Endothelial cell of umbilical vein (primary cell): ENCODE results near the gene KAZN.

Experiments
- CTCF ChIP-seq, 2 donors: IDR thresholded peaks; 1 replicate in 1 of 2; 2 replicates in 1 of 2; pipeline ENCODE4 v1.5.1; 2011; ENCODE audit warnings: low read length in 2 of 2, mild to moderate bottlenecking in 2 of 2, moderate library complexity in 2 of 2, control low read depth in 1 of 2, inconsistent platforms in 1 of 2, low read depth in 1 of 2; ENCODE audit not compliant: insufficient read depth in 1 of 2; ENCODE audit errors: extremely low read depth in 1 of 2
- EZH2 ChIP-seq: IDR thresholded peaks from 2 replicates; pipeline ENCODE4 v1.6.1; 2012; ENCODE audit warnings: borderline replicate concordance, low read depth, mild to moderate bottlenecking, moderate library complexity, low read length, inconsistent platforms; ENCODE audit not compliant: severe bottlenecking
- FOS ChIP-seq: IDR thresholded peaks from 2 replicates; pipeline ENCODE4 v1.6.1; 2011; ENCODE audit warnings: mild to moderate bottlenecking, low read length, moderate library complexity, borderline replicate concordance; ENCODE audit not compliant: insufficient read depth
- GATA2 ChIP-seq: IDR thresholded peaks from 2 replicates; pipeline ENCODE4 v1.7.0; 2011; ENCODE audit warnings: low read depth, mild to moderate bottlenecking, moderate library complexity, mixed read lengths, low read length; ENCODE audit not compliant: insufficient read length, insufficient read depth
- JUN ChIP-seq: IDR thresholded peaks from 2 replicates; pipeline ENCODE4 v1.6.1; 2011; ENCODE audit warnings: borderline replicate concordance, low read depth; ENCODE audit not compliant: insufficient read length, insufficient read depth
- MAX ChIP-seq: IDR thresholded peaks from 2 replicates; pipeline ENCODE4 v1.6.1; 2011; ENCODE audit not compliant: insufficient read depth, insufficient read length
- MYC ChIP-seq: IDR thresholded peaks from one replicate; pipeline ENCODE4 v1.6.1; 2011; ENCODE audit warnings: mild to moderate bottlenecking, low read depth, low read length
- POLR2A ChIP-seq: IDR thresholded peaks from 2 replicates; pipeline ENCODE4 v1.6.1; 2012; ENCODE audit warnings: low read depth, mild to moderate bottlenecking, control low read depth, low read length
- POLR2AphosphoS5 ChIP-seq: IDR thresholded peaks from 2 replicates; pipeline ENCODE4 v1.6.1; 2012; ENCODE audit warnings: low read depth, mild to moderate bottlenecking, control low read depth, low read length, moderate library complexity; ENCODE audit not compliant: insufficient read depth

- no peak for TF ChIP-seq POLR2A
- no peak for TF ChIP-seq CTCF (IDR thresholded peaks at IDR 0.05; ENCODE audit: extremely low read depth in 1 of 2, insufficient read depth in 1 of 2, low read depth in 1 of 2, low read length in 2 of 2)
- TF ChIP-seq POLR2AphosphoS5: no peak
- no peak for TF ChIP-seq EZH2
- TF ChIP-seq MAX: no peak
- no peak for TF ChIP-seq MYC
- TF ChIP-seq FOS: no peak
- no peak for TF ChIP-seq JUN
- TF ChIP-seq GATA2: no peak
Observed at GRCh38 chr1:15103906-15104305, 505.4 kb downstream of the KAZN start.
